ENCODE measurements around the gene PXDN. TPM values are rescaled to one million over a fixed set of nuclear protein-coding genes. Genes with fewer than 3 reads are reported as not detected.

PXDN gene
- total and polyA plus RNA-seq, 2 donors (not counting 3 experiments of a cell fraction or from before 2014, with no cell fraction given), result 231 to 308 TPM

GRCh38 chr2:1619556-1619955, 124.8 kb downstream of the PXDN start:
- Histone ChIP-seq H3K9me1 (replicated peaks; ENCODE audit: control insufficient read depth, extremely low read depth, insufficient read depth, low read length) (no peaks in the 10 kb centered on the region), H2AFZ (ENCODE audit: low read depth, low read length) (no peak overlapping the region), H3K36me3 (ENCODE audit: control insufficient read depth in 2 of 2, extremely low read depth in 1 of 2, insufficient read depth in 2 of 2, low read length in 2 of 2) (no peaks in the 10 kb centered on the region), H3K79me2 (ENCODE audit: control insufficient read depth, insufficient read depth, low read length) (no peaks in the 10 kb centered on the region), H3K27ac (ENCODE audit: insufficient read depth, low read depth, low read length) (no peak overlapping the region), H3K4me1 (ENCODE audit: control insufficient read depth, extremely low read depth, insufficient read depth, low read length) (no peaks in the 10 kb centered on the region), H3K9me3 (replicated peaks; ENCODE audit: control insufficient read depth, insufficient read depth, low read length) (no peaks in the 10 kb centered on the region), H3K4me2 (ENCODE audit: insufficient read depth, low read length) (no peak overlapping the region), H3K9ac (replicated peaks; ENCODE audit: extremely low read depth, insufficient read depth, low read length) (no peak overlapping the region), H3K4me3 (replicated peaks in 1 of 3; ENCODE audit: insufficient read depth in 1 of 3, low read depth in 1 of 3, low read length in 3 of 3) (no peak overlapping the region), H3K27me3 (ENCODE audit: control insufficient read depth in 2 of 2, insufficient read depth in 2 of 2, low read length in 2 of 2) (peaks cover 0 to 4% of the 10 kb centered on the region in 2 experiments), H4K20me1 (replicated peaks; ENCODE audit: control insufficient read depth, extremely low read depth, insufficient read depth, low read length) (no peaks in the 10 kb centered on the region)
- ChIA-PET POLR2A (no interaction called here), CTCF (no interaction called here)
- intact Hi-C loops (cut with micrococcal nuclease), result no loop called here
- BruUV-seq (replicated peaks), result no TSS peak
- TF ChIP-seq GATA2 (IDR thresholded peaks at IDR 0.05; ENCODE audit: insufficient read depth, insufficient read length, low read depth, low read length), result no peak
- no peak for TF ChIP-seq POLR2AphosphoS5 (IDR thresholded peaks at IDR 0.05; ENCODE audit: insufficient read depth, low read depth, low read length)
- TF ChIP-seq EZH2 (IDR thresholded peaks at IDR 0.05; ENCODE audit: borderline replicate concordance, low read depth, low read length, severe bottlenecking), result no peak
- TF ChIP-seq POLR2A (IDR thresholded peaks at IDR 0.05; ENCODE audit: low read depth, low read length), result no peak
- FAIRE-seq (no peak), DNase-seq (ENCODE audit: low read depth, low spot score) (no peak)
- dilution Hi-C loops (cut with MboI; ENCODE audit: extremely low pct_ligation_motif_present, low sequenced_read_pairs), result no loop called here

- DNase-seq (ENCODE audit: low read depth, low spot score), result no peak
- no peak overlapping the region for H3K27ac ChIP-seq (ENCODE audit: insufficient read depth, low read depth, low read length)
- no peaks in the 10 kb centered on the region for H3K9me1 ChIP-seq (replicated peaks; ENCODE audit: control insufficient read depth, extremely low read depth, insufficient read depth, low read length)
- no peak for TF ChIP-seq MAX (IDR thresholded peaks at IDR 0.05; ENCODE audit: insufficient read depth, insufficient read length)
- no peak for TF ChIP-seq GATA2 (IDR thresholded peaks at IDR 0.05; ENCODE audit: insufficient read depth, insufficient read length, low read depth, low read length)
- TF ChIP-seq JUN (IDR thresholded peaks at IDR 0.05; ENCODE audit: borderline replicate concordance, insufficient read depth, insufficient read length, low read depth), result no peak
- no peak for TF ChIP-seq MYC (IDR thresholded peaks at IDR 0.05; ENCODE audit: low read depth, low read length)
- TF ChIP-seq FOS (IDR thresholded peaks at IDR 0.05; ENCODE audit: borderline replicate concordance, insufficient read depth, low read length), result no peak
- TF ChIP-seq EZH2 (IDR thresholded peaks at IDR 0.05; ENCODE audit: borderline replicate concordance, low read depth, low read length, severe bottlenecking), result no peak
- no peak for TF ChIP-seq POLR2AphosphoS5 (IDR thresholded peaks at IDR 0.05; ENCODE audit: insufficient read depth, low read depth, low read length)
- CTCF ChIA-PET, result no interaction called here
- FAIRE-seq, result no peak
- no peaks in the 10 kb centered on the region for H3K79me2 ChIP-seq (ENCODE audit: control insufficient read depth, insufficient read depth, low read length)
- no peak overlapping the region for H3K4me2 ChIP-seq (ENCODE audit: insufficient read depth, low read length)
- H3K36me3 ChIP-seq (ENCODE audit: control insufficient read depth in 2 of 2, extremely low read depth in 1 of 2, insufficient read depth in 2 of 2, low read length in 2 of 2), result no peaks in the 10 kb centered on the region
- no TSS peak for BruUV-seq (replicated peaks)
- POLR2A ChIA-PET, result no interaction called here
- no peak overlapping the region for H3K9ac ChIP-seq (replicated peaks; ENCODE audit: extremely low read depth, insufficient read depth, low read length)
- dilution Hi-C loops (cut with MboI; ENCODE audit: extremely low pct_ligation_motif_present, low sequenced_read_pairs), result no loop called here
- H2AFZ ChIP-seq (ENCODE audit: low read depth, low read length), result no peak overlapping the region
- H3K9me3 ChIP-seq (replicated peaks; ENCODE audit: control insufficient read depth, insufficient read depth, low read length), result no peaks in the 10 kb centered on the region
- peaks cover 2 to 4% of the 10 kb centered on the region in 2 experiments for H3K27me3 ChIP-seq (ENCODE audit: control insufficient read depth in 2 of 2, insufficient read depth in 2 of 2, low read length in 2 of 2)
- H3K4me1 ChIP-seq (ENCODE audit: control insufficient read depth, extremely low read depth, insufficient read depth, low read length), result no peaks in the 10 kb centered on the region
- no peak overlapping the region for H3K4me3 ChIP-seq (replicated peaks in 1 of 3; ENCODE audit: insufficient read depth in 1 of 3, low read depth in 1 of 3, low read length in 3 of 3)
- intact Hi-C loops (cut with micrococcal nuclease), result no loop called here
- no peaks in the 10 kb centered on the region for H4K20me1 ChIP-seq (replicated peaks; ENCODE audit: control insufficient read depth, extremely low read depth, insufficient read depth, low read length)
These were observed 125.3 kb downstream of the PXDN start for GRCh38 chr2:1618974-1619373.
